Stimulated activated CD8-positive, alpha-beta memory T cell treated with anti-CD3 and anti-CD28 coated beads, Interleukin-7, amount 100 ng/mL, for 4 hours (primary cell): ENCODE results near the gene TXNRD1.
"Not testable (repeated sequence)": the region's sequence is repeated elsewhere in the genome, so short reads cannot be mapped to it uniquely, and the experiment has no call there.

ENCODE experiments used
- DNase-seq, 2 donors: peaks; one replicate each; pipeline ENCODE4 v3.0.0-alpha.2; 2020; ENCODE audit warnings: low read depth in 2 of 2

The TXNRD1 gene

GRCh38 chr12:104190641-104191176 is 24.9 kb upstream of the TXNRD1 start:
- no peak for DNase-seq

GRCh38 chr12:104197264-104197663 is 18.3 kb upstream of the TXNRD1 start:
- DNase-seq = no peak

GRCh38 chr12:104199964-104200363 is 15.6 kb upstream of the TXNRD1 start:
- DNase-seq = no peak

GRCh38 chr12:104201238-104202001 is 14.2 kb upstream of the TXNRD1 start:
- DNase-seq = peak in 1 of 2 donors; percentile 25

GRCh38 chr12:104204690-104205480 is 10.7 kb upstream of the TXNRD1 start:
- no peak for DNase-seq

GRCh38 chr12:104207416-104208205 is 8.0 kb upstream of the TXNRD1 start:
- no peak for DNase-seq

- no peak for DNase-seq
These were observed 3.1 kb upstream of the TXNRD1 start for GRCh38 chr12:104212516-104212915.

GRCh38 chr12:104213952-104214351 is 1.6 kb upstream of the TXNRD1 start:
- no peak for DNase-seq

- no peak for DNase-seq
These were observed 944 bp downstream of the TXNRD1 start for GRCh38 chr12:104216521-104216924.

- DNase-seq = not testable (repeated sequence)
These were observed 2.9 kb downstream of the TXNRD1 start for GRCh38 chr12:104218506-104218905.

- DNase-seq = no peak
These were observed 3.4 kb downstream of the TXNRD1 start for GRCh38 chr12:104218935-104219334.

GRCh38 chr12:104219361-104219892 is 3.8 kb downstream of the TXNRD1 start:
- DNase-seq = no peak

- DNase-seq = peak; percentile 20 to 56
These were observed 4.4 kb downstream of the TXNRD1 start for GRCh38 chr12:104219908-104220404.

GRCh38 chr12:104220931-104221330 is 5.4 kb downstream of the TXNRD1 start:
- DNase-seq = peak in 1 of 2 donors; percentile 8

- DNase-seq = no peak
These were observed 7.4 kb downstream of the TXNRD1 start for GRCh38 chr12:104222976-104223375.

- no peak for DNase-seq
These were observed 8.1 kb downstream of the TXNRD1 start for GRCh38 chr12:104223712-104224111.

GRCh38 chr12:104226672-104227071 is 11.1 kb downstream of the TXNRD1 start:
- no peak for DNase-seq

GRCh38 chr12:104230304-104231095 is 14.9 kb downstream of the TXNRD1 start:
- DNase-seq = no peak

GRCh38 chr12:104232609-104233280 is 17.2 kb downstream of the TXNRD1 start:
- DNase-seq = no peak

- no peak for DNase-seq
These were observed 19.4 kb downstream of the TXNRD1 start for GRCh38 chr12:104234926-104235499.
